ENCODE data around the gene OSBPL10. TPM values are rescaled to one million over a fixed set of nuclear protein-coding genes. Genes with fewer than 3 reads are reported as not detected.

OSBPL10 gene
- total RNA-seq, 1 donor from 2014 or later, result 17.3 TPM

- no peak for DNase-seq (ENCODE audit: low read depth, low spot score)
These were observed 359.7 kb downstream of the OSBPL10 start for GRCh38 chr3:31621314-31621713.

GRCh38 chr3:31620656-31621055, 360.4 kb downstream of the OSBPL10 start:
- DNase-seq (ENCODE audit: low read depth, low spot score), result no peak

GRCh38 chr3:31616711-31617110, 364.4 kb downstream of the OSBPL10 start:
- no peak for DNase-seq (ENCODE audit: low read depth, low spot score)

GRCh38 chr3:31615071-31615875, 365.8 kb downstream of the OSBPL10 start:
- no peak for DNase-seq (ENCODE audit: low read depth, low spot score)

GRCh38 chr3:31614162-31614921, 366.7 kb downstream of the OSBPL10 start:
- no peak for DNase-seq (ENCODE audit: low read depth, low spot score)

DNA sequence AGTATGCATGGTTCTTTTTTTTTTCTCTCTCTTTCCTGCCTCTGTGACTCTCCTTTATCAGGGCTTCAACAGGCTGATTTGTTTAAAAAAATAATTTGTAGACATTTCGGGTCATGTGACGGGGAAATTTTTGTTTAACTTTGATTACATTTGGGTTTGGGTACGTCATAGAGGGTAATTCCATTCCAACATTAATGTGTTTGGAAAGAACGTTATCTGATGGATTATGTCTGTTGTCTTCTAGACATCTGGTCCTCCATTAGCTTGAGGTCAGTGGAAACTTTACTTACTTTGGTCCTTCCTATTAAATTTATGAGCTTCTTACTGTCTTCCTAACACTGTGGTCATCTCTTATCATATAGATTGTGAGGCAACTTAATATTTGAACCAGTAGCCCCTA, 367.4 kb downstream of the OSBPL10 start:
- no peak for DNase-seq (ENCODE audit: low read depth, low spot score)

DNA sequence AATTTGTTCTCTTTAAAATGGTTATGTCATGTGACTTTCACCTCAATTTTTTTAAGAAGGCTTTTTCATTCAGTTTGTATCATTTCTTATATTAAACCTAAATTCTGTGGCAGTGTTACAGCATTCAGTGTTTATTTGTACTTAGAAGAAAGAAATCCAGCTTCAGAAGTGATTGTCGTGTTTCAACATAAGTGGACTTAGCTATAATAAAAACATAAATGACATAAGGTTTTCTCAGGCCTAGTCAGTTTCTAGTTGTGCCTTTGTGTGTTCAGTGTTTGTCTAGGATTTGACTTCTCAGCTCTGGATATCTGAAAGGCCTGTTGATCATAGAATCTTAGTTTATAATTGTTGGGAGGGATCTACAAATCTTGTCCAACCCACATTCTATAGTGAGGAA, 367.9 kb downstream of the OSBPL10 start:
- DNase-seq (ENCODE audit: low read depth, low spot score), result no peak

Other genes with a start within 250 kb of the OSBPL10 start
- 1.6 and 3.2 TPM in 2 replicates for gene ZNF860, start 488 bp upstream of the OSBPL10 start, total RNA-seq
- gene GPD1L, start 125.4 kb upstream of the OSBPL10 start, total RNA-seq, result 19.1 and 35.9 TPM in 2 replicates